Breast epithelium (tissue), 4 donors: ENCODE data around the gene SERTAD4. TPM values are rescaled to one million over a fixed set of nuclear protein-coding genes. Genes with fewer than 3 reads are reported as not detected.
"Not testable (repeated sequence)": the region's sequence is repeated elsewhere in the genome, so short reads cannot be mapped to it uniquely, and the experiment has no call there.

ENCODE experiments used
- DNase-seq, 2 donors: peaks; one replicate each; pipeline ENCODE4 v3.0.0-alpha.2; 2019; ENCODE audit warnings: low spot score in 2 of 2
- H3K27ac ChIP-seq, 2 donors: fragments of 200-600 bp; sonication (generic) in 1 of 2; one replicate each; pipeline ENCODE4 v1.5.1; 2016 to 2019; ENCODE audit warnings: mild to moderate bottlenecking in 1 of 2
- H3K27me3 ChIP-seq, 2 donors: fragments of 200-600 bp; sonication (generic) in 1 of 2; one replicate each; pipeline versions ENCODE4 v1.5.1 to v1.6.0; 2017 to 2019; ENCODE audit warnings: control low read depth in 1 of 2, mild to moderate bottlenecking in 1 of 2
- H3K36me3 ChIP-seq: fragments of 200-600 bp; one replicate; pipeline ENCODE4 v1.5.1; 2019
- H3K4me1 ChIP-seq, 2 donors: fragments of 200-600 bp; sonication (generic); one replicate each; pipeline ENCODE4 v1.5.1; 2016 to 2019; ENCODE audit warnings: control low read depth in 1 of 2
- H3K4me3 ChIP-seq, 3 donors: fragments of 200-600 bp; sonication (generic); 1 replicate in 2 of 3; 2 replicates in 1 of 3; pipeline ENCODE4 v1.5.1; 2016 to 2019; ENCODE audit warnings: mild to moderate bottlenecking in 3 of 3, moderate library complexity in 2 of 3
- H3K9me3 ChIP-seq, 2 donors: fragments of 200-600 bp; sonication (generic) in 1 of 2; one replicate each; pipeline ENCODE4 v1.5.1; 2016 to 2019; ENCODE audit warnings: control low read depth in 1 of 2
- CTCF ChIP-seq, 3 donors: fragments of 450-650 bp; IDR thresholded peaks; one replicate each; pipeline ENCODE4 v1.5.1; 2016 to 2017; ENCODE audit warnings: antibody characterized with exemption in 3 of 3, mild to moderate bottlenecking in 3 of 3, moderate library complexity in 3 of 3
- POLR2A ChIP-seq: fragments of 450-650 bp; IDR thresholded peaks from one replicate; pipeline ENCODE4 v1.6.1; 2016; ENCODE audit warnings: antibody characterized with exemption, mild to moderate bottlenecking, moderate library complexity
- POLR2AphosphoS5 ChIP-seq, 3 donors: sonication (generic); formaldehyde crosslinking; IDR thresholded peaks; one replicate each; pipeline ENCODE4 v1.6.1; 2017; ENCODE audit warnings: antibody characterized with exemption in 3 of 3
- intact Hi-C: fragments of 100-400 bp; cut with DNase I; formaldehyde crosslinking; loops from one replicate; pipeline ENCODE4 v1.15.1; 2023; ENCODE audit warnings: low total_unique reads
- total RNA-seq, 3 donors: library from RNA; depleted of rRNA; stranded (reverse); fragments of >200 nt; gene quantifications; one replicate each; pipeline ENCODE4 v1.1.0, GENCODE V29; 2016

Gene SERTAD4
- total RNA-seq, 3 donors from 2014 or later: 0.80 to 47.9 (median 7.9) TPM

GRCh38 chr1:210260096-210260495 lies 27.5 kb downstream of the SERTAD4 start:
- Histone ChIP-seq H3K9me3 (no peaks in the 10 kb centered on the region), H3K4me3 (no peak overlapping the region), H3K4me1 (peaks cover 14 to 17% of the 10 kb centered on the region in 2 donors), H3K27me3 (no peaks in the 10 kb centered on the region), H3K36me3 (no peaks in the 10 kb centered on the region), H3K27ac (no peak overlapping the region)
- no peak for DNase-seq
- intact Hi-C loops: no loop called here
- TF ChIP-seq POLR2AphosphoS5 (IDR thresholded peaks at IDR 0.05) (no peak), POLR2A (no peak), CTCF (IDR thresholded peaks at IDR 0.05) (no peak)

DNA sequence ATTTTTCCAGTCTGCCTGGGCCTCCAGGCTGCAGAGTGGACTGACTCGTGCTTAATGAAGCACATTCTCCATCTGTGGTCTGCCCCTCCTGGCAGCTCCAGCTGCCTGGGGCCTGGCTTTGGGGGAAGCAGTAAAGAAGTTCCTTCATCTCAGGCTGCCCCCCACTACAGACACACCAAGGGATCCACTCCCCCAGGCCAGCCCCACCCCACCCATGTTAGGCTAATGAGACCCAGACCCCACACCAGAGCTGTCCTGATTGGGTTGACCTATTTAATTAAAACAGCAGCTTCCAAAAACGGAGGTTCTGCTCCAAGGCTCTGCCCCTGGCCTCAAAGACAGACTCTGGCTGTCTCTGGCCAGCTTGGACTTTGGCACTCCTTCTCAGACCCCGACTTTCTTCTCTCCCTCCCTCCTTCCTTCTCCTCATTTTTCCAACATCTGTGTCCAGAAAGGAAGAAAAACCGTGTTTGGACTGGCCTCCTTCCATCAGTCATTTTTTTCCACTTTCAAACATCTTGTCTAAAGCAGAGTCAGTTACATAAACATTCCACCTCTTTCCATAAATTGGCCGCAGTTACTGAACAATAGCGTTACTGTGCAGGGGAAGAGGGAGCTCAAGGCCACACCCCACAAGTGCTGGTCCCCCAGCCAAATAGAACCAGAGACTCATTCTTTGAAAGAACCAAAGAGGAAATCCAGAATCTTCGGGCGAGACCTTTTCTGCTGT lies 29.7 kb downstream of the SERTAD4 start:
- no peaks in the 10 kb centered on the region for H3K27me3 ChIP-seq
- no peak for DNase-seq
- no peaks in the 10 kb centered on the region for H3K36me3 ChIP-seq
- H3K4me3 ChIP-seq: peak overlapping the region in 1 of 3 donors; percentile 39
- intact Hi-C loops: no loop called here
- H3K9me3 ChIP-seq: no peaks in the 10 kb centered on the region
- peaks cover 14 to 17% of the 10 kb centered on the region in 2 donors for H3K4me1 ChIP-seq
- TF ChIP-seq POLR2AphosphoS5 (IDR thresholded peaks at IDR 0.05) (peak in 1 of 3 donors; percentile 28), POLR2A (no peak)
- H3K27ac ChIP-seq: peak overlapping the region; percentile 75 to 87

- Histone ChIP-seq H3K4me3 (peak overlapping the region in 1 of 3 donors; percentile 39), H3K36me3 (no peaks in the 10 kb centered on the region), H3K27ac (peak overlapping the region; percentile 75 to 87), H3K9me3 (no peaks in the 10 kb centered on the region), H3K27me3 (no peaks in the 10 kb centered on the region), H3K4me1 (peaks cover 13 to 17% of the 10 kb centered on the region in 2 donors)
- TF ChIP-seq POLR2A: no peak
- TF ChIP-seq POLR2AphosphoS5 (IDR thresholded peaks at IDR 0.05): peak in 1 of 3 donors; percentile 18
- no peak for DNase-seq
- intact Hi-C loops: no loop called here
Measured at GRCh38 chr1:210262897-210263272, 30.3 kb downstream of the SERTAD4 start.

DNA sequence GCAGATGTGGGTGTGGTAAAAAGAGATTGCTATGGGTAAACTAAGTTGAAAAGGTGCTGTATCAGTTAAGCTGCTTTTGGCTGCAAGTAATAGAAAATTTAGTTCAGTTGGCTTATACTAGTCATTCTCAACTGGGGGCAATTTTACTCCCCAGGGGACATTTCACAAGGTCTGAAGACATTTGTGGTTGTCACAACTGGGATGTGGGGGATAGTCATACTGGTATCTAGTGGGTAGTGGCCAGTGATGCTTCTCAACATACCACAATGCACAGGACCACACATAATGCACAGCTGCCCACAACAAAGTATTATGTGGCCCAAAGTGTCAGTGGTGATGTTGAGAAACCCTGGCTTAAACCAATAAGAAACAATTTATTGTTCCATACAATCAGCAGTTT lies 31.4 kb downstream of the SERTAD4 start:
- peaks cover 8 to 13% of the 10 kb centered on the region in 2 donors for H3K4me1 ChIP-seq
- no peaks in the 10 kb centered on the region for H3K9me3 ChIP-seq
- no peak overlapping the region for H3K4me3 ChIP-seq
- H3K36me3 ChIP-seq: no peaks in the 10 kb centered on the region
- peak overlapping the region in 1 of 2 donors; percentile 87 for H3K27ac ChIP-seq
- no peak for DNase-seq
- TF ChIP-seq POLR2AphosphoS5 (IDR thresholded peaks at IDR 0.05): no peak
- TF ChIP-seq CTCF (IDR thresholded peaks at IDR 0.05): no peak
- TF ChIP-seq POLR2A: no peak
- intact Hi-C loops: no loop called here
- no peaks in the 10 kb centered on the region for H3K27me3 ChIP-seq

GRCh38 chr1:210264496-210265380 lies 32.1 kb downstream of the SERTAD4 start:
- TF ChIP-seq POLR2A (no peak), POLR2AphosphoS5 (IDR thresholded peaks at IDR 0.05) (no peak), CTCF (IDR thresholded peaks at IDR 0.05) (no peak)
- no peaks in the 10 kb centered on the region for H3K9me3 ChIP-seq
- intact Hi-C loops: no loop called here
- no peak overlapping the region for H3K27ac ChIP-seq
- no peak overlapping the region for H3K4me3 ChIP-seq
- DNase-seq: no peak
- H3K4me1 ChIP-seq: peaks cover 4 to 13% of the 10 kb centered on the region in 2 donors
- H3K27me3 ChIP-seq: no peaks in the 10 kb centered on the region
- no peaks in the 10 kb centered on the region for H3K36me3 ChIP-seq

DNA sequence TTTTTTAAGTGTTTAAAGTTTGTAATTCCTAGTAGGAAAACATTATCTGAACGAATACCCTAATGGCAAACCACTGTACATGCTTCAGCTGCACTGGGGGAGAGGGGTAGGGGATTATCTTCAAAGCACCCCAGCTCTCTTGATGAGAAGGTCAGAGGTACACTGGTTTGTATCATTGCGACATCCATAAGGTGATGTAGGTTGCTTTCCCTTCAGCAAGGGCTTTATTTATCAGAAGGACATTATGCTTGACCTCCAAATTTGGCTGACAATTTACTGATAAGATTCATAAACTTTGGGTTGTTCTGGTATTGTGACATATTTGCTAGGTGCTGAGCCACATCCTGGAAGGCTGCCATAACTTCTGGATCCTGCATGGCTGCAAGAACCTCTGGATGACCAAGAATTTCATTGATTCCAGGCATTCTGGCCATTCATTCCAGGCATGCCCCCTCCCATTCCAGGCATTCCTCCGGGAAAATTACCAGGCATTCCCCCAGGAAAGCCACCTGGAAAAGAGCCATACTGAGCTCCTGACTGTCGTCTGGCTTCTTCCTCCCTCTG lies 32.9 kb downstream of the SERTAD4 start:
- H3K9me3 ChIP-seq, H3K36me3 ChIP-seq, intact Hi-C loops, DNase-seq, H3K4me3 ChIP-seq, H3K27me3 ChIP-seq, H3K27ac ChIP-seq: not testable (repeated sequence)
- H3K4me1 ChIP-seq: peaks cover 4 to 13% of the 10 kb centered on the region in 2 donors
